OCI-LY1 (cell line): ENCODE measurements around the gene DCUN1D5.

Source experiments
- H2AFZ ChIP-seq: fragments of 200-600 bp; sonication (generic), shearing (Covaris generic); 2 replicates; pipeline ENCODE4 v1.6.0; 2014; ENCODE audit warnings: antibody characterized with exemption, mild to moderate bottlenecking, low read length
- H3F3A ChIP-seq: fragments of 200-600 bp; sonication (generic), shearing (Covaris generic); 2 replicates; pipeline ENCODE4 v1.6.0; 2014; ENCODE audit warnings: mild to moderate bottlenecking, antibody characterized with exemption, low read length, moderate library complexity; ENCODE audit not compliant: insufficient read depth
- H3K27ac ChIP-seq: fragments of 200-600 bp; sonication (generic); 2 replicates; pipeline ENCODE4 v1.5.1; 2014; ENCODE audit warnings: low read length, mixed run types, mild to moderate bottlenecking, low read depth; ENCODE audit not compliant: poor library complexity, severe bottlenecking
- H3K27me3 ChIP-seq: fragments of 200-600 bp; sonication (generic); 2 replicates; pipeline ENCODE4 v1.6.0; 2014; ENCODE audit warnings: antibody characterized with exemption, mild to moderate bottlenecking, low read length, moderate library complexity; ENCODE audit not compliant: insufficient read depth
- H3K36me3 ChIP-seq: fragments of 200-600 bp; sonication (generic); 2 replicates; pipeline ENCODE4 v1.6.1; 2014; ENCODE audit warnings: mild to moderate bottlenecking, antibody characterized with exemption, low read length, moderate library complexity, mixed read lengths; ENCODE audit not compliant: insufficient read depth
- H3K4me1 ChIP-seq: fragments of 200-600 bp; sonication (generic); 2 replicates; pipeline ENCODE4 v1.5.1; 2014; ENCODE audit warnings: mild to moderate bottlenecking, low read length, moderate library complexity; ENCODE audit not compliant: insufficient read depth, severe bottlenecking
- H3K4me2 ChIP-seq: fragments of 200-600 bp; sonication (generic), shearing (Covaris generic); 2 replicates; pipeline ENCODE4 v1.6.1; 2014; ENCODE audit warnings: low read length
- H3K4me3 ChIP-seq: fragments of 200-600 bp; sonication (generic); 2 replicates; pipeline ENCODE4 v1.5.1; 2014; ENCODE audit warnings: low read length, low read depth, mild to moderate bottlenecking, mixed read lengths; ENCODE audit not compliant: poor library complexity, severe bottlenecking
- H3K79me2 ChIP-seq: fragments of 200-600 bp; shearing (Covaris generic); 2 replicates; pipeline ENCODE4 v1.6.1; 2016; ENCODE audit warnings: mixed run types, low read length, mixed read lengths; ENCODE audit not compliant: insufficient read depth
- H3K9ac ChIP-seq: fragments of 200-600 bp; sonication (generic), shearing (Covaris generic); 2 replicates; pipeline ENCODE4 v1.6.1; 2014; ENCODE audit warnings: mild to moderate bottlenecking, low read length, mixed read lengths
- H3K9me2 ChIP-seq: fragments of 200-600 bp; sonication (generic), shearing (Covaris generic); 2 replicates; pipeline ENCODE4 v1.6.1; 2014; ENCODE audit warnings: low read depth, mild to moderate bottlenecking, low read length, mixed read lengths
- H3K9me3 ChIP-seq: fragments of 200-600 bp; shearing (Covaris generic); 2 replicates; pipeline ENCODE4 v1.6.1; 2014; ENCODE audit warnings: low read length, mixed read lengths
- H4K20me1 ChIP-seq: fragments of 200-600 bp; sonication (generic), shearing (Covaris generic); 2 replicates; pipeline ENCODE4 v1.6.0; 2016; ENCODE audit warnings: mild to moderate bottlenecking, low read length; ENCODE audit not compliant: insufficient read depth
- CTCF ChIP-seq: fragments of 200-600 bp; sonication (generic), shearing (Covaris generic); IDR thresholded peaks from 2 replicates; pipeline ENCODE4 v1.5.1; 2017; ENCODE audit warnings: mild to moderate bottlenecking, antibody characterized with exemption, low read length, moderate library complexity, mixed read lengths
- EZH2 ChIP-seq: fragments of 200-600 bp; sonication (generic), shearing (Covaris generic); IDR thresholded peaks from 2 replicates; pipeline ENCODE4 v1.8.0; 2017; ENCODE audit warnings: borderline replicate concordance, mixed run types, mild to moderate bottlenecking, antibody characterized with exemption, low read length, moderate library complexity, mixed read lengths

DCUN1D5 gene

GRCh38 chr11:103109818-103110388 is 17.9 kb upstream of the DCUN1D5 start:
- H3K9me2 ChIP-seq: no peaks in the 10 kb centered on the region
- H4K20me1 ChIP-seq: no peaks in the 10 kb centered on the region
- peaks cover 4% of the 10 kb centered on the region; the same call in 1 of the 2 replicates for H3K27me3 ChIP-seq
- H2AFZ ChIP-seq: 0 out of 2 replicates have a peak overlapping the region, but pooled peaks have one; percentile 76
- TF ChIP-seq CTCF: no peak
- no peak for TF ChIP-seq EZH2
- no peaks in the 10 kb centered on the region for H3F3A ChIP-seq
- H3K9ac ChIP-seq: peak overlapping the region; percentile 41; the same call in 1 of the 2 replicates
- H3K4me1 ChIP-seq: peaks cover 14% of the 10 kb centered on the region
- H3K36me3 ChIP-seq: no peaks in the 10 kb centered on the region
- no peaks in the 10 kb centered on the region for H3K79me2 ChIP-seq
- H3K4me3 ChIP-seq: peak overlapping the region; percentile 64
- no peak overlapping the region for H3K27ac ChIP-seq
- H3K9me3 ChIP-seq: no peaks in the 10 kb centered on the region
- H3K4me2 ChIP-seq: peak overlapping the region; percentile 87

- peak within 1 kb of the TSS; percentile 95 for H2AFZ ChIP-seq
- H3K79me2 ChIP-seq: no peaks in the 10 kb centered on the region
- no peaks in the 10 kb centered on the region for H3K9me2 ChIP-seq
- peak within 1 kb of the TSS; percentile 64 for H3K4me3 ChIP-seq
- H3F3A ChIP-seq: no peaks in the 10 kb centered on the region
- H3K27me3 ChIP-seq: peaks cover 4% of the 10 kb centered on the region; the same call in 1 of the 2 replicates
- peak within 1 kb of the TSS; percentile 70 for H3K9ac ChIP-seq
- TF ChIP-seq CTCF (peak; percentile 67), EZH2 (no peak)
- H3K36me3 ChIP-seq: no peaks in the 10 kb centered on the region
- peaks cover 14% of the 10 kb centered on the region for H3K4me1 ChIP-seq
- no peak within 1 kb of the TSS for H3K27ac ChIP-seq
- H3K4me2 ChIP-seq: peak within 1 kb of the TSS; percentile 87
- no peaks in the 10 kb centered on the region for H4K20me1 ChIP-seq
- no peaks in the 10 kb centered on the region for H3K9me3 ChIP-seq
Measured at GRCh38 chr11:103108933-103109817, 17.2 kb upstream of the DCUN1D5 start, which contains the start of gene DYNC2H1. Gene DYNC2H1 (plus strand): TSS chr11:103109426. CDS start chr11:103109575, 149 bp downstream.

GRCh38 chr11:103097279-103097678 is 5.3 kb upstream of the DCUN1D5 start:
- Histone ChIP-seq H3K79me2 (no peaks in the 10 kb centered on the region), H3K27ac (no peak overlapping the region), H3F3A (no peaks in the 10 kb centered on the region), H3K9ac (no peak overlapping the region), H3K4me2 (no peak overlapping the region), H4K20me1 (no peaks in the 10 kb centered on the region), H3K4me1 (peaks cover 8% of the 10 kb centered on the region), H3K27me3 (no peaks in the 10 kb centered on the region), H3K9me2 (no peaks in the 10 kb centered on the region), H3K4me3 (no peak overlapping the region), H2AFZ (no peak overlapping the region), H3K9me3 (no peaks in the 10 kb centered on the region), H3K36me3 (no peaks in the 10 kb centered on the region)
- TF ChIP-seq EZH2 (no peak), CTCF (no peak)
